NT2/D1 (cell line): ENCODE results near the gene MYO3B.

Experiments used
- SUZ12 ChIP-seq: IDR thresholded peaks from 2 replicates; pipeline ENCODE4 v1.6.1; 2011; ENCODE audit not compliant: insufficient read length, insufficient read depth; ENCODE audit errors: extremely low read depth
- YY1 ChIP-seq: IDR thresholded peaks from 2 replicates; pipeline ENCODE4 v1.6.1; 2011; ENCODE audit not compliant: insufficient read length, insufficient read depth
- ZNF274 ChIP-seq: IDR thresholded peaks from 2 replicates; pipeline ENCODE4 v1.6.1; 2011; ENCODE audit warnings: mild to moderate bottlenecking, low read depth, low read length

DNA sequence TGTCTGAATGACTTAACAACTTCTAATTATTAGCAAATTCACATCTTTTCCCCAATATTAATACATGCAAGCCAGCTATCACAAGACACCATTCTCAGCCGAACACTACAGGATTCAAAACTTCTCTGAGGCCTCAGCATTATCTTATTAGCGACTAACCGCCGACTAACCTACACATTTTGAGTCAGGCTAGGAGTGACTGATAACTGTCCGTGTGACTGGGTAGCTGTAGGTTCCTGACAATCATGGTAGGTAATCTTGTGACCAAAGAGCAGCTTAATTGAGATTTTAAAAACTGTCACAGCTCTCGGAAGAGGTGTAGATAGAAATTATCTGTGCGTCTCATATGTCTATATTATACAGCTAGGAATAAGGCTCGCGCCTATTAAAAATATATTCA, 493.1 kb downstream of the MYO3B start:
- no peak for TF ChIP-seq ZNF274
- no peak for TF ChIP-seq SUZ12
- TF ChIP-seq YY1: no peak
